Activated naive CD4-positive, alpha-beta T cell treated with anti-CD3 and anti-CD28 coated beads, Interleukin-2, amount 50 U/mL, for 24 hours (primary cell): ENCODE results near the gene CCL20.

Source experiments
- H3K27ac Mint-ChIP-seq: one replicate; pipeline ENCODE4 v1.8.0; 2021; ENCODE audit warnings: mild to moderate bottlenecking, mixed read lengths
- H3K27me3 Mint-ChIP-seq: one replicate; pipeline ENCODE4 v1.8.0; 2021; ENCODE audit warnings: mixed read lengths
- H3K36me3 Mint-ChIP-seq: one replicate; pipeline ENCODE4 v1.8.0; 2021; ENCODE audit warnings: mixed read lengths
- H3K4me1 Mint-ChIP-seq: one replicate; pipeline ENCODE4 v1.8.0; 2021; ENCODE audit warnings: mixed read lengths
- H3K4me3 Mint-ChIP-seq: one replicate; pipeline ENCODE4 v1.8.0; 2021; ENCODE audit warnings: mild to moderate bottlenecking, mixed read lengths
- H3K9me3 Mint-ChIP-seq: one replicate; pipeline ENCODE4 v1.8.0; 2021; ENCODE audit warnings: mixed read lengths

CCL20 gene, protein sequence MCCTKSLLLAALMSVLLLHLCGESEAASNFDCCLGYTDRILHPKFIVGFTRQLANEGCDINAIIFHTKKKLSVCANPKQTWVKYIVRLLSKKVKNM

DNA sequence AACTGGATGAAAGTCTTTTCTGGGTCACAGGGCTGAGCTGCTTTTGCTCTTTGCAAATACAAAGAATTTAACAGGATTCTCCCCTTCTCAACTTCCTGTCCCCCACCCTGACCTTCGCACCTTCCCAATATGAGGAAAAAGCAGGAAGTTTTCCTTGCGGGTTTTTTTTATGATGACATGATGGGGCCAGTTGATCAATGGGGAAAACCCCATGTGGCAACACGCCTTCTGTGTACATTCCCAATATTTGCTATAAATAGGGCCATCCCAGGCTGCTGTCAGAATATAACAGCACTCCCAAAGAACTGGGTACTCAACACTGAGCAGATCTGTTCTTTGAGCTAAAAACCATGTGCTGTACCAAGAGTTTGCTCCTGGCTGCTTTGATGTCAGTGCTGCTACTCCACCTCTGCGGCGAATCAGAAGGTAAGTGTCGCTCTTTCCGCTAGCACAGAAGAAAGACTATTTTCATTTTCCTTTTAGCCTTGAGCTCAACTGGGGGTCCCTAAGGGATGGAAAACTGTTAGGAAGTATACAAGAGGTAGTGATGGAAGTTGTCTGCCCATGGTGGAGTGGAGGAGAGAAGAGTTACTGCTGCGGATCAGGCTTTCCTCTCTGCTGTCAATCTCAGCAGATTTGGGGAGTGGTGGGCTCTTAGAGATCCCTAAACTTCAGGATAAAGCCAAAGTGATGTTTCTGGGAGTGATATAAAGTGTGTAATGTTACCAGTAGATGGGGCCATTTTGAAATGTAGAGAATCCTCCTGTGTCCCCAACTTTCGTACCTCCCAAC is at the start of gene CCL20:
Gene CCL20, plus strand, starts transcription at position 281 of the 792 bp plus-strand sequence. Its CDS starts 70 bp downstream, at position 351.
- Mint-ChIP-seq H3K4me3 (no peak within 1 kb of the TSS), H3K36me3 (no peaks in the 10 kb centered on the region), H3K4me1 (peaks cover 11% of the 10 kb centered on the region), H3K9me3 (no peaks in the 10 kb centered on the region), H3K27ac (no peak within 1 kb of the TSS), H3K27me3 (peaks cover 1% of the 10 kb centered on the region)

DNA sequence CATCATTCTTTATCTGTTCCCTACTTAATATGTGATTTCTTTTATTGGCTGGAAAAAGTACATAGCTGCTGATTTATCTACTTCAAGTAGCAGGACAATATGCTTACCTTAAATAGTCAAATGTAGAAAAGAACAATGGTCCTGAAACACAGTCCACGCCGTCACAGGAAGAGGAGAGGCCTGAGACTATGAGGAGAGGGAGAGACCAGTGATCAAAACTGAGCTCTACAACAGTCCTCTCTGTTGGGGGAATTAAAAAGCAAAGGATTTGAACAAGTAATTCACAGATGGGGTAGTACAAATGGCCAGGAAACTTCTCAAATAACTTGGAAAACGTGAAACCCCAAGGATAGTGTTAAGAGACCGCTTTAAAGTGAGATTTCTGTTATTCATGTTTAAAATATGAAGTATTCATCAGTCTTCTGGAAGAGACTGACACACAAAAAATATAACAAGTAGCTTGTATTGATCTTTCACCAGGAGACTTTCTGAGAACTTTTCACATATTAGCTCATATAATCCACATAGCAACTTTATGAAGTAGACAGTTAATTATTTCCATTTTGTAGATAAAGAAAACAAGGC is 47.8 kb upstream of the CCL20 start:
- H3K27me3 Mint-ChIP-seq, result peaks cover 1% of the 10 kb centered on the region
- H3K4me3 Mint-ChIP-seq, result no peak overlapping the region
- H3K9me3 Mint-ChIP-seq, result no peaks in the 10 kb centered on the region
- no peaks in the 10 kb centered on the region for H3K36me3 Mint-ChIP-seq
- H3K27ac Mint-ChIP-seq, result no peak overlapping the region
- H3K4me1 Mint-ChIP-seq, result peaks cover 3% of the 10 kb centered on the region

DNA sequence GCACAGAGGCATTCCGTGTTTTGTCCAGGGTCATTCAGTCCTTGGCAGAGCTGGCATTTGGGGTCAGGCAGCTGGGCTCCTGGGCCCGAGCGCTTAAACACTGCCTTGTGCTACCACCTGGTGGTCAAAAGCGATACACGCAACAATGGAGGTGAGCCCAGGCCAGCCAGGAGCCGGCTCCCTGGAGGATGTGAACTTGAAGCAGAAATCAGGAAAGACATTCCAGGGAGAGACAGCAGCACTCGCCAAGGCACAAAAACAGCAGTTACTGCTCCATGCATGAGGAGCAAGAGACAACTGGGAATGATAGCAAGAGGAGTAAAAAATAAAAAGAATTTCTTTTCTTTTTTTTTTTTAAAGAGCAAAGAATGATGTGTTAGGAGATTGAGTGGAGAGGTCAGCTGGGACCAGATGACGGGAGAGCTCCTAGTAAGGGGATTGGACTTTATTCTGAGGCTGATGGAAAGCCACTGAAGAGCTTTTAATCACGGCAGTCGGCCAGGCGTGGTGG is 47.2 kb upstream of the CCL20 start:
- peaks cover 3% of the 10 kb centered on the region for H3K4me1 Mint-ChIP-seq
- no peak overlapping the region for H3K27ac Mint-ChIP-seq
- H3K4me3 Mint-ChIP-seq, result no peak overlapping the region
- H3K27me3 Mint-ChIP-seq, result no peaks in the 10 kb centered on the region
- no peaks in the 10 kb centered on the region for H3K36me3 Mint-ChIP-seq
- H3K9me3 Mint-ChIP-seq, result no peaks in the 10 kb centered on the region

DNA sequence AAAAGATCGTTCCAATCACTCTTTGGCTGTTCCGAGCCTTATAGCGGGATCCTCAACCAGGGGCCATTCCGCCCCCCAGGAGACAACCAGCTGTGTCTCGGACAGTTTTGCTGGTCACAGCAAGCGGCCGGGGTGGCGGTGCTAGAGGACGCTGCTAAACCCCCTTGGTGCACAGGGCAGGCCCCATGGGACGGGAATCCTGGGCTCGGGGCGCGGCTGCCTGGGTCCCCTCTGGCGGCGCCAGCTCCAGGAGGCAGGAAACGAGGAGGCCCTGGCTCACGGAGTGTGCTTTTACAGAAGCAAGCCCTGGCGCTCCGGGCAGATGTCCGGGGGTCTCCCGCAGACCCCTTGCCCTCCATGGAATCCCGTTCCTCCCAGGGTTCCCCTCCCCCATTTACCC is 45.8 kb upstream of the CCL20 start:
- Mint-ChIP-seq H3K36me3 (no peaks in the 10 kb centered on the region), H3K9me3 (no peaks in the 10 kb centered on the region), H3K27ac (no peak overlapping the region), H3K4me3 (no peak overlapping the region), H3K4me1 (peaks cover 3% of the 10 kb centered on the region), H3K27me3 (no peaks in the 10 kb centered on the region)

DNA sequence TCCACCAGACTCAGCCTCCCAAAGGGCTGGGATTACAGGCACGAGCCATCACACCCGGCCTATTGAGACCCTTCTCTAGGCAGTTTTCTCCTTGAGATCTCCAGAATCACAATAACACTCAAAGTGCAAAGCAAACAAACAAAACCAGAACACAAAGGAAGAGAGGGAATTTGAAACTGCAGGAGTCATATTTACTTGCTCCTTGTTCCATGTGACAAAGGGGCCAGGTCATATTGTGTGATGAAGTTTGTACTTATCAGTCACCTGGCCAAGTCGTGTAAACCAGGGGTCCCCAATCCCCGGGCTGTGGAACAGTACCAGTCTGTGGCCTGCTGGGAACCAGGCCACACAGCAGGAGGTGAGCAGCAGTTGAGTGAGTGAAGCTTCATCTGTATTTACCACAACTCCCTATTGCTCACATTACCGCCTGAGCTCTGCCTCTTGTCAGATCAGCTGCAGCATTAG is 41.4 kb upstream of the CCL20 start:
- Mint-ChIP-seq H3K27ac (no peak overlapping the region), H3K36me3 (no peaks in the 10 kb centered on the region), H3K4me1 (peaks cover 8% of the 10 kb centered on the region), H3K4me3 (no peak overlapping the region), H3K27me3 (no peaks in the 10 kb centered on the region), H3K9me3 (no peaks in the 10 kb centered on the region)

DNA sequence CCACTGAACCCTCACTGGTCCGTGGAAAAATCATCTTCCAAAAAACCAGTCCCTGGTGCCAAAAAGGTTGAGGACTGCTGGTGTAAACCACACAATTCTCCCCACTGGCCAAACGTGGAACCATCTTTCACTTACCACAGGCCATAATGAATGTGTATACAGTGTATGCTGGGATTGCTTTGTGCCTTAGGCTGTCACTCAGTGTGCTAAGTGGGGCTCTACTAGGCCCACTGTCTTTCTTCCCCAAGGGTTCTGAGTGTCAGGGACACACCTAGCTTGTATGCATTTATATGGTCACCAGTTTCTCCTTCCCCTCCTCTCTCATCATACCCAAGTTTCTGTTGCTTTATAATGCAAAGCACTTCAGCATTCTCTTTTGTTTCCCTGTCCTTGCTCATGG is 40.7 kb upstream of the CCL20 start:
- no peak overlapping the region for H3K4me3 Mint-ChIP-seq
- no peak overlapping the region for H3K27ac Mint-ChIP-seq
- no peaks in the 10 kb centered on the region for H3K9me3 Mint-ChIP-seq

DNA sequence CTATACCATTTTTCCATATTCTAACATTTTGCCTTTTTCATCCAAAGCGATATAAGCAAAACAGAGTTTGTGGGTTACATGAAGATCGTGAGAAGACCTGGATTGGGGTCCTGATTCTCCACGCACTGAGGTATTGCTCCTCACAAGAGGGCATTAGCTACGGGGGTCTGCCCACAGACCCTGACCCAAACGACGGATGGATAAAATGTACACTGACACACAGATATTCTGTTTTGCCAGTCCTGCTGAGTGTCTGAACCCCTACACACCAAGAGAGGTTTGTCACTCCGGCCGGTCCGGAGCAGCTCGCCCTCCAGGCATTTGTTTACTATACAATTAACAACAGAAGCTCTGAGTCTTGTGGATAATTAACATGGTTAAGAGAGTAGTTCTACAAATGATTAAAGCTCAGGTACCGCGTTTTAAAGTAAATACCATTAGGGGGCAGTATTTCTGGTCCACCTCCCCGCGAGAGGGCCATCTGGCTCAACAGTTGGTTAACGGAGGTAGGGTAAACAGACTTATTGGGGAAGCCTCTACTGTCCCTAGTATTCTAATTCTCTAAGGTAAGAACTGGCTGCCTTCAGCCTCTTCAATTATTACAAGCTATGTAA is 39.5 kb upstream of the CCL20 start:
- Mint-ChIP-seq H3K4me1 (peaks cover 8% of the 10 kb centered on the region), H3K27ac (no peak overlapping the region), H3K4me3 (no peak overlapping the region), H3K36me3 (no peaks in the 10 kb centered on the region), H3K27me3 (no peaks in the 10 kb centered on the region), H3K9me3 (no peaks in the 10 kb centered on the region)

More for the DNA sequence above, 40.7 kb upstream of the CCL20 start:
- Mint-ChIP-seq H3K4me1 (peaks cover 8% of the 10 kb centered on the region), H3K27me3 (no peaks in the 10 kb centered on the region), H3K36me3 (no peaks in the 10 kb centered on the region)

DNA sequence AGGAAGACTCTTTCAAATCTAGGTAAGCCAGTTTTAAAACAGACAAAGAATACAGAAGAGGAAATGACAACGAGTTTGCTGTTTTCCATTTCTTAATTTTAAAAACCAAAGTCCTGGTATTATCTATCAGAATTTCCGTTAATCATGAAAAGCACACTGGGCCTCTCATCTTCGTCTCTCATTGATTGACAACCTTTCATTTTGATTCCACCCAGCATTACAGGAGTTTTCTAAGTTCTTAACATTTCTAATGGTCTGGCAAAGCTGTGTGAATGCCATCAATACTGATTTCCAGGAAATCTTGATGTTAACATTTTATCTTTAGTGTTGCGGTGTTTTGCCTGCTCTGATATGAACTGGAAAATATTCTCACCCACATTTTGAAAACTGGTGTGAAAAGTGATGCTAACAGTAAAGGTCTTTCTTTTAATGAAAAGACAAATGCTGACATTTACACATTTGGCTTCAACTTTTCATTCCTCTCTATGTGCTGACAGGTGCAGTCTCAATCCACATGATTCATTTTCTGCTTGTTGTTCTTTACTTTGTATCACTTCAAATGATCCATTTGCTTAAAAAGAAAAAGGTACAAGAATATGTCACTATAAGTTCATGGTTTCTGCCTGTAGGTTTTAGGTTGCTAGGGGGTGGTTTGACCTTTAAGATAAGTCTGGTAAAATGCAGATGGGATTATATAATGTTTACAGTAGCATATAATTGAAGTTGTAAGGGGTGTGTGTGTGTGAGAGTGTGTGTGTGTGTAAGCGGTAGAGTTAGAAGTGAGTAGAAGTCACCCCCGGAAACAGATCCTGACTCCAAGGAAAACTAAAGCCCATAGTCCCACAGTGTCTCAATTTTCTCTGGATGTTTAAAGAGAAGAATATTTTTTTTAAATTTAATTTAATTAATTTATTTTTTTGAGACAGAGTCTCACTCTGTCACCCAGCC is 38.5 kb upstream of the CCL20 start:
- H3K4me3 Mint-ChIP-seq, result no peak overlapping the region
- H3K27me3 Mint-ChIP-seq, result no peaks in the 10 kb centered on the region
- H3K27ac Mint-ChIP-seq, result no peak overlapping the region
- H3K36me3 Mint-ChIP-seq, result no peaks in the 10 kb centered on the region
- H3K4me1 Mint-ChIP-seq, result peaks cover 8% of the 10 kb centered on the region
- no peaks in the 10 kb centered on the region for H3K9me3 Mint-ChIP-seq

DNA sequence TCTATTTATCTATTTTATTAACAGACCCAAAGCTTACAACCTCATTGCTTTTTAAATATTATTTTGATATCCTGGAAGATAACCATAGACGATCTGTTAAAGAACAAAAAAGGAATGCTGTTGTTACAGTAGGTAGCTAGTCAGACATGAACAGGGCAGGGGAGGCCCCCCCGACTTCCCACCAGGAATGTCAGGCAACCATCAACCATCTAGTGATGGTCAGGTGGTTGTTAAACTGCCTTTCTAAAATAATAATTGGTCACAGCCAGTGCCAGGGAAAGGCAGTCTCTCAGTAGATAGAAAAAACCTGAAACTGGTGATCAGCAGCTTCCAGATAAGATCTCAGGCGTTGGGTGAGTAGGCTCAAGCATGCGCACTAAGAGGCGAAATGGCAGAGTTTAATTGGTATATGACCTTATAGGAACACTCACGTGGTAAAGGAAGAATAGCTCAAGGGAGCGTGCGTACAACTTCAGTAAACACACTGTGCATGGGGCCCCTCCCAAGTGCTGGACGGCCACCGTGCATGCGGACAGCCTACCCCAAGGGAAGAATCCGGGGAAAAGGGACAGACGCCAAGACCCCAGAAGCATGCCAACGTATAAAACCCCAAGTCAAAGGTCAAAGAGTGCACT is 32.5 kb upstream of the CCL20 start:
- no peaks in the 10 kb centered on the region for H3K36me3 Mint-ChIP-seq
- no peaks in the 10 kb centered on the region for H3K27me3 Mint-ChIP-seq
- no peaks in the 10 kb centered on the region for H3K4me1 Mint-ChIP-seq
- H3K4me3 Mint-ChIP-seq, result no peak overlapping the region
- H3K27ac Mint-ChIP-seq, result no peak overlapping the region
- H3K9me3 Mint-ChIP-seq, result no peaks in the 10 kb centered on the region

DNA sequence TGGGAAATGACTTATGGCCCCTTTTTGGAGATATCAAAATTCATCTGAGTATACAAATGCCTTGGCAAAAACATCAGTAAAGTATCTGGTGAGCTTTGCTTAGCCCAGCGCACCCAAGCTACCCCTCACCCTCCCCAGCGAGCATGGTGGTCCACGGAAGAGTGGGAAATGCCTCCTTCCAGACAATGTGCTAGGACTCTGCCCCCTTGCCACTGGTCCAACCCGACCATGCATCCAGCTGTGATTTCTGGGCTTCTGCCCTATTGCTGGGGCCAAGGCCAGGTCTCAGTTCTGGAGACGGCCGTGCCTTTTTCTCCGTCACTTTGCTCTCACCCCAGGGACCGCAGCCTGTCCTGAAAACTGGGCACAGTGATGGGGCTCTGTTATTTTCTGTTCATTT is 31.8 kb upstream of the CCL20 start:
- Mint-ChIP-seq H3K27me3 (no peaks in the 10 kb centered on the region), H3K36me3 (no peaks in the 10 kb centered on the region), H3K4me3 (no peak overlapping the region), H3K9me3 (no peaks in the 10 kb centered on the region), H3K4me1 (no peaks in the 10 kb centered on the region), H3K27ac (no peak overlapping the region)

DNA sequence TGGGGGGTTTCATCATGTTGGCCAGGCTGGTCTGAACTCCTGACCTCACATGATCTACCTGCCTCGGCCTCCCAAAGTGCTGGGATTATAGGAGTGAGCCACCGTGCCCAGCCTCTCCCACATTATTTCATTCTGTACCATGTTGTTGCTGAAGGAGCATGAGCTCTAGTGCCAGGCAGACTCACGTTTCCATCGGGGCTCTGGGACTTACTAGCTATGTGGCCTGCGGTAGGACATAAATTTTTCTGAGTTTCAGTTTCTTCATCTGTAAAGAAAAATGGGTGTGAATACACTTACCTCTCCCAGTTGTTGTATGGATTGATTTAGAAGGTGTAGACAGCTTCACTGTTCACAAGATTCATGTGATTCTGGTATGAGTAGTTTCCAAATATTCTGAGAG is 30.8 kb upstream of the CCL20 start:
- Mint-ChIP-seq H3K4me3 (peak overlapping the region; percentile 48), H3K27me3 (no peaks in the 10 kb centered on the region), H3K9me3 (no peaks in the 10 kb centered on the region), H3K4me1 (no peaks in the 10 kb centered on the region), H3K27ac (no peak overlapping the region), H3K36me3 (no peaks in the 10 kb centered on the region)

DNA sequence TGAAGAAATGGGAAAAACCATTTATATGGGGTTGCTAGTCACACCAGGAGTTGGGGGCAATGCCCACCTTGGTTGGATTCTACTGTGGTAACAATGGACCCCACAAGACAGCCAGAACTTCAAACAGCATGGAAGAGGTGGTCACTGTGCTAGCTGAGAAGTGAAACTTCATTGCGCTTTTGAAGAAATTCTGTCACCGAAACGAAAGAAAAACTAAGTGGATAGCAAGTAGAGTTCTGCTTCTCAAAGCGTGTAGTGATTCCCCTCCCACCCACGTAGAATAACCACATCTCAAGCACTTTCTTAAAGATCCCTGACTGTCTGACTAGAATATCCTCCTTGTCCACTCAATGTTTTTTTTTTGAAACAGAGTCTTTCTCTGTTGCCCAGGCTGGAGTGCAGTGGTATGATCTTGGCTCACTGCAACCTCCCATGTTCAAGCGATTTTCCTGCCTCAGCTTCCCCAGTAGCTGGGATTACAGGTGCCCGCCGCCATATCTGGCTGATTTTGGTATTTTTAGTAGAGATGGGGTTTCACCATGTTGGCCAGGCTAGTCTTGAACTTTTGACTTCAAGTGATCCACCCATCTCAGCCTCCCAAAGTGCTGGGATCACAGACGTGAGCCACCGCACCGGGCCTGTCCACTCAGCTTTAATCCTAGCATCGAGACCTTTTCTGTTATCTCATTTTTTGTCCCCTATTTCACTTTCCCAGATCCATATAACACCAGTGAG is 30.1 kb upstream of the CCL20 start:
- Mint-ChIP-seq H3K36me3 (no peaks in the 10 kb centered on the region), H3K9me3 (no peaks in the 10 kb centered on the region), H3K27me3 (peaks cover 1% of the 10 kb centered on the region), H3K4me3 (peak overlapping the region; percentile 48), H3K4me1 (no peaks in the 10 kb centered on the region), H3K27ac (no peak overlapping the region)

DNA sequence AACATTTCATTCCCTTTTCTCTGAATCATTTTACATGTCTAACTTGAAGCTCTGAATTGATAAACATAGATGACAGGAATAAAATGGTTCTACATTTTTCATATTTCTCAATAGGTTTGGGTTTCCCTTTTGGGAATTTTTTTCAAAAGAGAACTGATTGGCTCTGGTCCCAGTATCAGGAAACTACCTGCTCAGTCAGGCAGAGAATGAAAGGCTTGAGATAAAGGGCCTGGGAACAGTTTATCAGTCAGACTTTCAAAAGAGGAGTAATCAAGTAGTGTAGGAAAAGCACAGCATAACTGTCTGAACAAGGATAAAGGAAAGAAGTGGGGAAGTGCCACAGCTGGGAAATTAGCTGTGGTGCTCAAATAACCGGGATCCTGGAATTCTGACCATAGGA is 28.3 kb upstream of the CCL20 start:
- Mint-ChIP-seq H3K36me3 (no peaks in the 10 kb centered on the region), H3K4me1 (no peaks in the 10 kb centered on the region), H3K27me3 (peaks cover 1% of the 10 kb centered on the region), H3K9me3 (no peaks in the 10 kb centered on the region), H3K4me3 (no peak overlapping the region), H3K27ac (no peak overlapping the region)

DNA sequence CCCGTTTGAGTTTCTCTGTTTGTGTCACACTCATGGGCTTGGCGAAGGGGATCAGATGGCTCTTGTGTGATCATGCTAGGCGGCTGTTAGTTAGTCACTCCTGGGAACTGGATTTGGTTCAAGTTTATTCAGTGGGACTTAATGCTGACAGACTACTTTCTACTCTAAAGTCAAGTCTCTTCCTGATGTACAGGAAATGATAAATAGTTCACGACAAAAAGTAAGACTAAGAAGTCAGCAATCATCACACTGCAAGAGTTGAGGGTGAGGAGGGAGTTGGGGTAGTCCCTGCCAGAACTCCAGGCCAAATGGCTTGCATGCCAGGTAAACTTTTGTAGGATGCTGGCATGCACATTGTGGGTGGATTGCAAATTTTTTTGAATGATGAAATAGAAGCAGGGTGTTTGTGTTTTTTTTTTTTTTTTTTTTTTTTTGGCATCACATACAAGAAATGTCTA is 25.1 kb upstream of the CCL20 start:
- H3K27ac Mint-ChIP-seq, result no peak overlapping the region
- no peaks in the 10 kb centered on the region for H3K4me1 Mint-ChIP-seq
- H3K27me3 Mint-ChIP-seq, result peaks cover 1% of the 10 kb centered on the region
- H3K4me3 Mint-ChIP-seq, result no peak overlapping the region
- H3K9me3 Mint-ChIP-seq, result no peaks in the 10 kb centered on the region
- no peaks in the 10 kb centered on the region for H3K36me3 Mint-ChIP-seq
